Pancreas (tissue), 10 donors: ENCODE results near the gene NPHS1. TPM values are rescaled to one million over a fixed set of nuclear protein-coding genes. Genes with fewer than 3 reads are reported as not detected.
"Not testable (repeated sequence)": the region's sequence is repeated elsewhere in the genome, so short reads cannot be mapped to it uniquely, and the experiment has no call there.

Experiments
- ATAC-seq, 4 donors: fragments of 200-7000 bp; cut with Tn5 transposase; one replicate each; pipeline versions ENCODE4 v1.8.0 to v1.9.1; 2020; ENCODE audit warnings: mild to moderate bottlenecking in 4 of 4, moderate library complexity in 4 of 4
- DNase-seq, 6 donors: peaks; one replicate each; pipeline ENCODE4 v3.0.0-alpha.2; 2020
- FAIRE-seq: peaks from 2 replicates; lab custom pipeline; 2012; peaks lifted over from hg19 to GRCh38; lab: Jason Lieb, UNC
- H3K27ac ChIP-seq, 4 donors: fragments of 200-600 bp; sonication (generic); 1 replicate in 3 of 4; 2 replicates in 1 of 4; pipeline versions ENCODE4 v1.5.0 to v1.8.0; 2020
- H3K27me3 ChIP-seq, 4 donors: fragments of 200-600 bp; one replicate each; pipeline ENCODE4 v1.8.0; 2021
- H3K36me3 ChIP-seq, 3 donors: fragments of 200-600 bp; sonication (generic) in 1 of 3; one replicate each; pipeline versions ENCODE4 v1.5.0 to v1.8.0; 2020 to 2021
- H3K4me1 ChIP-seq, 3 donors: fragments of 200-600 bp; one replicate each; pipeline ENCODE4 v1.8.0; 2021
- H3K4me3 ChIP-seq, 4 donors: fragments of 200-600 bp; sonication (generic) in 2 of 4; one replicate each; pipeline versions ENCODE4 v1.5.0 to v1.8.0; 2020 to 2021
- H3K9me3 ChIP-seq, 4 donors: fragments of 200-600 bp; one replicate each; pipeline ENCODE4 v1.8.0; 2021
- WGBS, 2 donors: extraction: QIAGEN DNeasy Blood & Tissue Kit; methylation state at CpG; one replicate each; pipeline ENCODE4 v1.1.7; 2013; 5-methylcytosine and 5-hydroxymethylcytosine counted together
- intact Hi-C, 3 donors: fragments of 100-400 bp; cut with DNase I; formaldehyde crosslinking; loops; one replicate each; pipeline versions ENCODE4 v1.11.1 to v1.14.2; 2022
- polyA plus RNA-seq, 2 donors: library from polyadenylated mRNA; stranded (reverse); fragments of 200-250 nt; gene quantifications; one replicate each; pipeline ENCODE4 v1.2.3, GENCODE V29; 2013
- total RNA-seq, 6 donors: library from RNA; stranded (reverse); fragmentation: NEBNext Ultra II Directional in 4 of 6; extraction: Animal tissue kit (Norgen Biotek cat#: 25700) in 4 of 6; gene quantifications; one replicate each; pipeline versions ENCODE4 v1.2.1 to v1.2.4, GENCODE V29; 2021 to 2023
- TF ChIP-seq, protein P1 (sequence below), 4 donors: fragments of 200-600 bp; sonication (generic) in 3 of 4; IDR thresholded peaks; one replicate each; pipeline versions ENCODE4 v1.5.0 to v1.8.0; 2021; ENCODE audit warnings: antibody characterized with exemption in 4 of 4
- donor health status: healthy with polysubstance abuse.
- donor health status: DM: no; HTN: no; CAD: no; lungs with moderate emphysema.
- donor health status: DM: no; HTN: no; CAD: no.
- donor health status: control.
- donor health status: control.
- donor health status: Bipolar disorder and iron deficiency.
- donor health status: DM: yes; HTN: yes; CAD: no.
- donor health status: DM: no; HTN: no; CAD: no.
- donor health status: DM: no; HTN: no; CAD: no.
- donor health status: DM: yes; HTN: yes; CAD: no.

Gene NPHS1
- total and polyA plus RNA-seq, 8 donors: 11.5 to 32.3 (median 16.5) TPM

DNA sequence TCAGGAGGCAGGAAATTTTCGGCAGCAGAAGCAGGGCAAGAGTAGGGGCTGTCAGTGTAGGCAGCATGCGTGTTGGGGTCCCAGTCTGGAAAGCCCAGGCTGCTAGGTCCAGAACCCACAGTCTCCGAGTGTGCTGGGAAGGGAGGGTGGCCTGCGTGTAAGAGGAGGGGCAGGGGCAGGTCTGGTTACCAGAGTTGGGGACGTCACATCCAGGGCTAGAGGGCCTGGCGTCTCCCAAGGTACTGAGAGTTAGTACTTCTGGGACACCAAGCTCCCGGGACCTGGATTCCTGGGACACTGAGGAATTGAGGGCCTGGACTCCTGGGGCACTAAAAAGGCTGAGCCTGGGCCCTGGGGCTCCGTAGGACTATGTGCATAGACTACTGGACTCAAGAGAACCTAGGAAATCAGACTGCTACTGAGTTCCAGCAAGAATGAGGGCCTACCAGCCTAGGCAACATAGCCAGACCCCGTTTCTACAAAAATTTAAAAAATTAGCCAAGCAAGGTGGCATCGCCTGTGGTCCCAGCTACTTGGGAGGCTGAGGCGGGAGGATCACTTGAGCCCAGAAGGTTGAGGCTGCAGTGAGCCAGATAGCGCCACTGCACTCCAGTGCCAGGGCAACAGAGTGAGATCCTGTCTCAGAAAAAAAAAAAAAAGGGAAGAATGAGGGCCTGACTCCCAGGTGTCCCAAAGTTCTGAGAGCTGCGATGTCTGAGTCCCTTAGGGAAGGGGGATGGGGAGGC, 45.6 kb upstream of the NPHS1 start:
- no peak for DNase-seq
- peaks cover 0 to 2% (median 0%) of the 10 kb centered on the region in 3 donors for H3K4me1 ChIP-seq
- 88 to 92% methylated on average over 13 of the region's 13 CpGs for WGBS, 2 donors
- TF ChIP-seq, protein P1, sequence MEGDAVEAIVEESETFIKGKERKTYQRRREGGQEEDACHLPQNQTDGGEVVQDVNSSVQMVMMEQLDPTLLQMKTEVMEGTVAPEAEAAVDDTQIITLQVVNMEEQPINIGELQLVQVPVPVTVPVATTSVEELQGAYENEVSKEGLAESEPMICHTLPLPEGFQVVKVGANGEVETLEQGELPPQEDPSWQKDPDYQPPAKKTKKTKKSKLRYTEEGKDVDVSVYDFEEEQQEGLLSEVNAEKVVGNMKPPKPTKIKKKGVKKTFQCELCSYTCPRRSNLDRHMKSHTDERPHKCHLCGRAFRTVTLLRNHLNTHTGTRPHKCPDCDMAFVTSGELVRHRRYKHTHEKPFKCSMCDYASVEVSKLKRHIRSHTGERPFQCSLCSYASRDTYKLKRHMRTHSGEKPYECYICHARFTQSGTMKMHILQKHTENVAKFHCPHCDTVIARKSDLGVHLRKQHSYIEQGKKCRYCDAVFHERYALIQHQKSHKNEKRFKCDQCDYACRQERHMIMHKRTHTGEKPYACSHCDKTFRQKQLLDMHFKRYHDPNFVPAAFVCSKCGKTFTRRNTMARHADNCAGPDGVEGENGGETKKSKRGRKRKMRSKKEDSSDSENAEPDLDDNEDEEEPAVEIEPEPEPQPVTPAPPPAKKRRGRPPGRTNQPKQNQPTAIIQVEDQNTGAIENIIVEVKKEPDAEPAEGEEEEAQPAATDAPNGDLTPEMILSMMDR (IDR thresholded peaks at IDR 0.05): no peak
- H3K27ac ChIP-seq: peak overlapping the region in 2 of 4 donors; percentile 79 to 86
- ATAC-seq: no peak
- intact Hi-C loops: no loop called here
- H3K36me3 ChIP-seq: peaks cover 0 to 14% (median 0%) of the 10 kb centered on the region in 3 donors
- H3K9me3 ChIP-seq: no peaks in the 10 kb centered on the region
- no peak for FAIRE-seq
- no peaks in the 10 kb centered on the region for H3K27me3 ChIP-seq
- peak overlapping the region in 3 of 4 donors; percentile 56 to 75 (median 61) for H3K4me3 ChIP-seq

DNA sequence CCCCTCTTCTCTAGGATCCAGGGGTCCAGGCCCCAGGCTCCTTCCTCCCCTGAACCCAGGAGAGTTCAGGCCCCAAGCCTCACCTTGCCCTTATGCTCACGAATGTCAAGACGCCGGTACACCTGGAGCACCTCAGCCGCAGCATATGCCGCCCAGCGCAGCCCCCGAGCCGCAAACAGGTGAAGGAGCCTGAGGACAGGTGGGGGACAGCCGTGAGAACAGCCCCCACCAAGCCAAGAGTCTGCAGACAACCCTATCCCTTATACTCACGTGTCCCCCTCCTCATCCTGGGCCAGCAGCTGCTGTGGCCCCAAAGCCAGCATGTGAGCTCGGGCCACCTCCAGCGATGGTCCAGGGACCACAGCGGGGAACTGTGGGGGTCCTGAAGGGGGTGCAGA, 44.3 kb upstream of the NPHS1 start:
- intact Hi-C loops: no loop called here
- H3K4me1 ChIP-seq: peaks cover 0 to 2% (median 0%) of the 10 kb centered on the region in 3 donors
- DNase-seq: no peak
- ATAC-seq: no peak
- WGBS, 2 donors: 93% methylated on average over 13 of the region's 13 CpGs
- no peak for FAIRE-seq
- TF ChIP-seq, protein P1 (IDR thresholded peaks at IDR 0.05): no peak
- H3K9me3 ChIP-seq: no peaks in the 10 kb centered on the region
- no peak overlapping the region for H3K4me3 ChIP-seq
- H3K27ac ChIP-seq: no peak overlapping the region
- H3K36me3 ChIP-seq: peaks cover 0 to 14% (median 0%) of the 10 kb centered on the region in 3 donors
- H3K27me3 ChIP-seq: no peaks in the 10 kb centered on the region

DNA sequence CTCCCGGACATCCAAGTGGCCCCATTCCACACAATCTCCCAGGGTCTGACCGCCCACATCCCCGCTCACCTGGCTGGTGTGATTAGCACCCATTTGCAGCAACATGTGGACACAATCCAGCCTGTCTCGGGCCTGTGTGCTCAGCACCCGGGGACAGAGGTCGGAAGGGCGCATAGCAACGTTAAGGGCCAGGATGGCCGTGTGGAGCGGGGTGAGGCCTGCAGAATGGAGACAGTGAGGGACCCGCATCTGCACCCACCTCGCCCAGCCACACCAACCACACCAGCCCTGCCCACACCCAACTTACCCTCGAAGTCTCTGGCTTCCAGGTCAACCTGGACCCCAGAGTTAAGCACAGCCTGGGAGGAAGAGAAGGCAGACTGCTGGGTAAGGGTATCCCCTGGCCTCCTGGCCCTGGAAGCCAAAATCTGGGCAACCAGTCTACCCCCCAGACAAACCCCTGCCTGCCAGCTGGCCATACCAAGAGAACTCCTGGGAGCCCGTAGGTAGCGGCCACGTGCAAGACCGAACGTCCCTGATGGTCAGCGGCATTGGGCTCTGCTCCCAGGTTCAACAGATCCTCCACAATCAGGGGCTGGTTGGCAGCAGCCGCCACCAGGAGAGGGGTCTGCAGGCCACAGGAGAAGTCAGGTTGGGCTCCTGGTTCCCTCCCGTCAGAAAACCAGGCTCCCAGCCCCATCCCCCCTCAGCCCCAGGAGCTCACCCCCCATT, 43.8 kb upstream of the NPHS1 start:
- ATAC-seq: no peak
- TF ChIP-seq, protein P1 (IDR thresholded peaks at IDR 0.05): no peak

DNA sequence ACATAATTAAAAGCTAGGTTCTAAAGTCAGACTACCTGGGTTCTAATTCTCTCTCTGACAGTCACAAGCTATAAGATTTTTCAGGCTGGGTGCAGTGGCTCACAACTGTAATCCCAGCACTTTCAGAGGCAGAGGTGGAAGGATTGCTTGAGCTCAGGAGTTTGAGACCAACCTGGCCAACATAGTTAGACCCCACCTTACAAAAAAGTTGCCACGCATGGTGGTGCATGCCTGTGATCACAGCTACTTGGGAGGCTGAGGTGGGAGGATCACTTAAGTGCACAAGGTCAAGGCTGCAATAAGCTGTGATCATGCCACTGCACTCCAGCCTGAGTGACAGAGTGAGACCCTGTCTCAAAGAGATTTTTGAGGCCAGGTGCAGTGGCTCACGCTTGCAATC, 42.0 kb upstream of the NPHS1 start:
- intact Hi-C loops: no loop called here
- peaks cover 0 to 2% (median 0%) of the 10 kb centered on the region in 3 donors for H3K4me1 ChIP-seq
- no peak for ATAC-seq
- 91 to 96% methylated on average over 2 of the region's 2 CpGs for WGBS, 2 donors
- no peaks in the 10 kb centered on the region for H3K9me3 ChIP-seq
- no peak overlapping the region for H3K4me3 ChIP-seq
- H3K27ac ChIP-seq: no peak overlapping the region
- TF ChIP-seq, protein P1 (IDR thresholded peaks at IDR 0.05): no peak
- no peaks in the 10 kb centered on the region for H3K27me3 ChIP-seq
- DNase-seq: no peak
- H3K36me3 ChIP-seq: peaks cover 0 to 20% (median 0%) of the 10 kb centered on the region in 3 donors
- FAIRE-seq: no peak

More for the DNA sequence above, 43.8 kb upstream of the NPHS1 start:
- Histone ChIP-seq H3K9me3 (no peaks in the 10 kb centered on the region), H3K27ac (no peak overlapping the region), H3K4me3 (no peak overlapping the region), H3K27me3 (no peaks in the 10 kb centered on the region), H3K4me1 (peaks cover 0 to 2% (median 0%) of the 10 kb centered on the region in 3 donors), H3K36me3 (peaks cover 0 to 14% (median 0%) of the 10 kb centered on the region in 3 donors)
- FAIRE-seq (no peak), DNase-seq (peak in 1 of 6 donors; percentile 20)
- intact Hi-C loops: no loop called here
- 87 to 88% methylated on average over 20 to 21 of the region's 21 CpGs for WGBS, 2 donors

DNA sequence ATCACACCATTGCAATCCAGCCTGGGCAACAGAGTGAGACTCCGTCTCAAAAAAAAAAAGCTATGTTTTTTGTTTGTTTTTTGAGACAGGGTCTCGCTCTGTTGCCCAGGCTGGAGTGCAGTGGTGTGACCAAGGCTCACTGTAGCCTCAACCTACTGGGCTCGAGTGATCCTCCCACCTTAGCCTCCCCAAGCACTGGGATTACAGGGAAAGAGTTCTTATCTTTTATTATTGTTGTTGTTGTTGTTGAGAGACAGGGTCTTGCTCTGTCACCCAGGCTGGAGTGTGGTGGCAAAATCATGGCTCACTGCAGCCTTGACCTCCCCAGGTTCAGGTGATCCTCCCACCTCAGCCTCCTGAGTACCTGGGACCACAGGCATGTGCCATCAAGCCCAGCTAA, 39.5 kb upstream of the NPHS1 start:
- H3K27me3 ChIP-seq, intact Hi-C loops, H3K4me3 ChIP-seq, H3K27ac ChIP-seq, FAIRE-seq, ATAC-seq, DNase-seq, H3K9me3 ChIP-seq, H3K4me1 ChIP-seq: not testable (repeated sequence)
- H3K36me3 ChIP-seq: peaks cover 0 to 34% (median 10%) of the 10 kb centered on the region in 3 donors
- 93 to 96% methylated on average over 3 of the region's 3 CpGs for WGBS, 2 donors
